Stimulated activated naive CD4-positive, alpha-beta T cell (primary cell): ENCODE results near the gene PCOLCE2.
"Not testable (repeated sequence)": the region's sequence is repeated elsewhere in the genome, so short reads cannot be mapped to it uniquely, and the experiment has no call there.

Source experiments
- DNase-seq, 6 experiments: peaks; one replicate each; lab custom pipeline; 2025; lab: John Stamatoyannopoulos, UW

PCOLCE2 gene

DNA sequence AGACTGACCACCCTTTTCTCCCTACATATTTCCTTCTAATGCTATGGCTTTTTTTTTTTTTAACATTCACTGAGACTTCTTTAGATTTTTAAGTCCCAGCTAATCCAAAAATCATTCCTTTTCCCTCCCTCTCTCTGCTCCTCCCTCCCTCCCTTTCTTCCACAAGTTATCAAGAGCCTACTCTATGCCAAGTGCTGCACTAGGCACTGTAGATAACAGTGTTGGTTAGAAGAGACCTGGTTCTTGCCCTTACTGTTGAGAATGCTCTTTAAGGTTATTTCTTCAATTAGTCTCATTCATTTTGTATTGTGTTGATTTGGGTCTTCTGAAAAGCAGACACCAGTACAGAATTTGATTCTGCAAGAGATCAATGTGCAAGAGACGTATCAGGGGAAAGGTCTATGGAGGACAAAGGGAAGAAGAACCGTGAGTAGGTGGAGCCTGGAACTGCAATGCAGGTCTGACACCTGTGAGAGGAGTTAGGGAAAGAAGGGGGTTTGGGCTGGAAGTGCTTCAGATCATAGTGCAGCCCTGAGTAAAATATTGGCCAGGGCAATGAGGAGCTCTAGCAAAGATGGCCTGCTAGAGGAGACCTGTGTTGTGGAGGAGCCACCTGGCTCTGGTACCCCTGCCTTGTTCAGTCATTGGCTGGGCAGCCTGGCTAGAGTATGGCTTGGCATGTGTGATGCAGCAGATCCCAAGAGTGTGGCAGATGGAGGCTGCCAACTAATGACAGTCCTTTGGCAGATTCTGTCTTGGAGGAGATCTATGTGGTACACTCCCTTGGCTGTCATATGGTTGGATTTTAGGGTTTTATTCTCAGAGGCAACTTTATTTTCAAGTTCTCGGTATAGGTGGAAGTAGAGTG is 9.7 kb upstream of the PCOLCE2 start:
- DNase-seq, result no peak

DNA sequence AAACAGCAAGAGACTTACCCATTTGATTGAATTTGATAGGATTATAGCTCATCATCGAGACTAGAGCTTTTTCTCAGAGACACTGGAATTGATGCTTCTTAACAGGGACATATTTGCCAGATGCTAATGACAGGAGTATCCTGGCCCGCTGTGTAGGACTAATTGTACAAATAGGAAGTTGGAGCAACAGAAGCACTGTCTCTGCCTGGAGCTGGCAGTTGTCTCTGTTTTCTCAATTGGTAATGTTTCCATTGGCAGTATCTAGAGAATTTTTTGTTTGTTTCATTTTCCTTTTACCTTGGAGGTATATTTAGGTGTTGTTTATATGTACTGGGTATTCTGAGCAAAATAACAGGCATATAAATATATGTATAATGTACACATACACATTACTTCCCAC is 8.9 kb upstream of the PCOLCE2 start:
- DNase-seq, result no peak

- DNase-seq, result no peak
Observed at GRCh38 chr3:142896996-142897395, 8.1 kb upstream of the PCOLCE2 start.

DNA sequence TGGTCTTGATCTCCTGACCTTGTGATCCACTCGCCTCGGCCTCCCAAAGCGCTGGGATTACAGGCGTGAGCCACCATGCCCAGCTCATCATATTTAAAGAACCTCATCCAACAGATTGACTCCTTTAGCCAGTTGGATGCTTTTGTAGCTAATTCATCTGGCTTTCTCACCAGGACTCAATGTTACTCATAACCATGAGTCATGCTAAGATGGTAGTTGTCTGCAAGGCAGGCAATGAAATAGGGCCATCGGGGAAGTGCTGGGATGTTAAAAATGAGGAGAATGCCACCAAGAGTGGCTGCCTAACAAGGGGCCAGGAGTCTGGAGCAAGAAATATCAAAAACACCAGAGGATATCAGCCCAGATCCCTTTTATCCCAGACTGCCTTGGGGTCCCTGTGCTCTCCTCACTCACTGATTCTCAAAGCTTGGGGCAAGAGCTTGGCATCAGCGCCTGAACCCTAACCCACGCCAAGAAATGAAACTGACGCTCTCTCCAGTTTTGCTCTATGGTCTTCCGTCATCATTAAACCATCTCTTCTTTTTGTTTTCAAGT is 7.4 kb upstream of the PCOLCE2 start:
- no peak for DNase-seq

GRCh38 chr3:142894493-142894892 is 5.6 kb upstream of the PCOLCE2 start:
- no peak for DNase-seq

- DNase-seq, result no peak
Observed at GRCh38 chr3:142892714-142893113, 3.8 kb upstream of the PCOLCE2 start.

- no peak for DNase-seq
Observed at GRCh38 chr3:142890592-142890991, 1.7 kb upstream of the PCOLCE2 start.

GRCh38 chr3:142889212-142890014 is 530 bp upstream of the PCOLCE2 start:
- no peak for DNase-seq

GRCh38 chr3:142888099-142888480 is 793 bp downstream of the PCOLCE2 start:
- DNase-seq, result no peak

GRCh38 chr3:142886940-142887339 is 1.9 kb downstream of the PCOLCE2 start:
- DNase-seq, result no peak

GRCh38 chr3:142886021-142886420 is 2.9 kb downstream of the PCOLCE2 start:
- DNase-seq, result no peak

DNA sequence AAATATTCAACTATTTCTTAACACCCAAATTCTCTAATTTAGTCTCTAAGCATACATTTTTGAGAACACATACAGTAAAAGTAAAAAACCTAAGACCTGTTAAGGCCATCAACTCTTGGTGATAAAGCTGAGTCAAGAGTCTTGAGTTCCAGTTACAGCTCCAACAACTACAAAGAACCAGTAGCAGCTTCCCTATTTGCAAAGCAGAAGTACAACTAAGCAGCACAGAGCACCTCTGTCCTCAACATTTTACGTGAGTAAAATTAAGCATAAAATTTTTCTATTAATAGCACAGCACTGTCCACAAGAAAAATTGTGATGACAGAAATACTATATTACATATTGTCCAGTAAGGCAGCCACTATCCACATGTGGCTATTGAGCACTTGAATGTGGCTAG is 4.4 kb downstream of the PCOLCE2 start:
- no peak for DNase-seq

- DNase-seq, result not testable (repeated sequence)
Observed at GRCh38 chr3:142883534-142883933, 5.3 kb downstream of the PCOLCE2 start.

DNA sequence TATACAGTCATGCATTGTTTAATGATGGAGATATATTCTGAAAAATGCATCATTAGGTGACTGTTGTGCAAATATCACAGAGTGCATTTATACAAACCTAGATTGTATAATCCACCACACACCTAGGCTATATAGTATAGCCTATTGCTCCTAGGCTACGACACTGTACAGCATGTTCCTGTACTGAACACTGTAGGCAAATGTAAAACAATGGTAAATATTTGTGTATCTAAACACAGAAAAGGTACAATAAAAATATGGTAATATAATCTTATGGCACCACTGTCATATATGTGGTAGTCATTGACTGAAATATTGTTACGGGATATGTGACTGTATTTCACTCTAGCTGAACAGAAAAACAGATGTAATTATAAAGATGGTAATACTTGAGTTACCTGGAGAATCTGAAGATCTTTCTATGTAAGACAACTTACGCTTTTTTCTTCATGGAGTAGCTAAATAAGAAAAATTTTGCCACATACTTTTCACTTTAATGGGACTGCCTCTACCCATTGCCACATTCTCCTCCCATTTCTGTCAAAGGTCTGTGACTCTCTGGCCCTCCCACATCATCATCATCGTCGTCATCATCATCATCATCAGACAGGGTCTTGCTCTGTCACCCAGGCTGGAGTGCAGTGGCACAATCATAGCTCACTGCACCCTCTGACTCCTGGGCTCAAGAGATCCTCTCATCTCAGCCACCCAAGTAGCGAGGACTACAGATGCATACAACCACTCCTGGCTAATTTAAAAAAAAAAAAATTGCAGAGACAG is 7.2 kb downstream of the PCOLCE2 start:
- DNase-seq, result no peak

- DNase-seq, result no peak
Observed at GRCh38 chr3:142878649-142879300, 10.1 kb downstream of the PCOLCE2 start.

DNA sequence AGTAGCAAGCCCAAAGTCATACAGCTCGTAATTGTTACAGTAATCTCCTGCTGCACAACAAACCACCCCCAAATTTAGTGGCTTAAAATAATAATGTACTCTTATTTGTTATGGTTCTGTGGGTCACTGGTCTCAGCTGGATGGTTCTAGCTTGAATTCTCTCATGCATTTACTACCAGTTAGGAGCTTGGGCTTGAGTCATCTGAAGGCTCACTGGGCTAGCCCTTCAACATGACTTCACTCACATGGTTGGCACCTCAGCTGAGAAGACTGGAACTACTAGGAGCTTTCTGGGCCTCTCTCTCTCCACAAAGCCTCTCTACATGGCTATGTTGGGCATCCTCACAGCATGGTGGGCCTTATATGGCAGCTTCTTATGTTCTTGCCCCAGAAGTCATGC is 12.5 kb downstream of the PCOLCE2 start:
- DNase-seq, result no peak

DNA sequence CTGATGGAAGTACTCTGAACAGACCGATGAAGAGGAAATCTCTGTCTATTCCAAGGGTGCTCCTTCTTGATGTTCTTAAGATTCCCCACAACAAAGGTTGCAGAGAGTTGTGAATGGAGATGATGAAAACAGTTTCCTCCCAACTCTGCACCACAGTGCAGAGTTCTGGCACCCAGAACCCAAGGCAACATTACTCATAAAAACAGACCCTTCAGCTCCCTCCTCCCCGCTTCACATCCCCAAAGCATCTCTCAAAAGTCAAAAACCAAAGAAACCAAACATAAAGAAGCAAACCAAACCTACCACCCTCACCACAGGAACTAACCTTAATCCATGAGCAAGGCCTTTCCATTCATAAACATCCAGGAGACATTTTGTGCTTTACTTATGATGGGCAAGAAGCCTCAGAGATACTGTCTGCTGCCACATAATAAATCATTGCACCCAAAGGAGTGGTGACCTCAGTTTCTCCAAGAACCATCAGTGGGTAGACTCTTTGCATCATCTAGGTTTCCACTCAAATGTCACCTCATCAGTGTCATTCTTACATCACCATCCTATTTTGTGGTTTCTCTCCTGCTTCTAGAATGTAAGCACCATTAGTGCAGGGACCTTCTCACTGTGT is 13.2 kb downstream of the PCOLCE2 start:
- DNase-seq, result no peak

- DNase-seq, result no peak
Observed at GRCh38 chr3:142875099-142875498, 13.8 kb downstream of the PCOLCE2 start.

GRCh38 chr3:142868382-142868781 is 20.5 kb downstream of the PCOLCE2 start:
- DNase-seq, result not testable (repeated sequence)

GRCh38 chr3:142866841-142867631 is 21.8 kb downstream of the PCOLCE2 start:
- DNase-seq, result no peak
